MM.1S (cell line): ENCODE results near the gene PRTG.
"Not testable (repeated sequence)": the region's sequence is repeated elsewhere in the genome, so short reads cannot be mapped to it uniquely, and the experiment has no call there.

ENCODE experiments used
- DNase-seq: peaks from one replicate; pipeline ENCODE4 v3.0.0-alpha.2; 2015
- H2AFZ ChIP-seq: fragments of 300-600 bp; sonication (generic); 2 replicates; pipeline ENCODE4 v1.6.0; 2016; ENCODE audit warnings: antibody characterized with exemption, low read length
- H3F3A ChIP-seq: fragments of 300-600 bp; sonication (generic); 2 replicates; pipeline ENCODE4 v1.6.1; 2016; ENCODE audit warnings: mild to moderate bottlenecking, antibody characterized with exemption, low read length, moderate library complexity, mixed read lengths; ENCODE audit not compliant: insufficient read depth
- H3K27ac ChIP-seq: fragments of 300-600 bp; sonication (generic); 2 replicates; pipeline ENCODE4 v1.5.1; 2016; ENCODE audit warnings: mild to moderate bottlenecking, low read length
- H3K27me3 ChIP-seq: fragments of 300-600 bp; sonication (generic); replicated peaks from 2 replicates; pipeline ENCODE4 v1.6.0; 2016; ENCODE audit warnings: low read length; ENCODE audit not compliant: insufficient read depth
- H3K36me3 ChIP-seq: fragments of 300-600 bp; sonication (generic); replicated peaks from 2 replicates; pipeline ENCODE4 v1.6.1; 2016; ENCODE audit warnings: mild to moderate bottlenecking, low read length, mixed read lengths; ENCODE audit not compliant: insufficient read depth
- H3K4me1 ChIP-seq: fragments of 300-600 bp; sonication (generic); 2 replicates; pipeline ENCODE4 v1.6.1; 2016; ENCODE audit warnings: low read length, mixed read lengths
- H3K4me2 ChIP-seq: fragments of 300-600 bp; sonication (generic); 2 replicates; pipeline ENCODE4 v1.6.0; 2016; ENCODE audit warnings: low read depth, low read length
- H3K4me3 ChIP-seq: fragments of 300-600 bp; sonication (generic); 2 replicates; pipeline ENCODE4 v1.5.1; 2016; ENCODE audit warnings: low read length, mixed read lengths
- H3K79me2 ChIP-seq: fragments of 300-600 bp; sonication (generic); 2 replicates; pipeline ENCODE4 v1.6.1; 2016; ENCODE audit warnings: mixed run types, low read length, mixed read lengths
- H3K9ac ChIP-seq: fragments of 300-600 bp; sonication (generic); 2 replicates; pipeline ENCODE4 v1.6.1; 2016; ENCODE audit warnings: low read length, mixed read lengths
- H3K9me2 ChIP-seq: fragments of 300-600 bp; sonication (generic); replicated peaks from 2 replicates; pipeline ENCODE4 v1.6.1; 2016; ENCODE audit warnings: mild to moderate bottlenecking, low read length, mixed read lengths; ENCODE audit not compliant: insufficient read depth
- H3K9me3 ChIP-seq: fragments of 300-600 bp; sonication (generic); replicated peaks from 2 replicates; pipeline ENCODE4 v1.6.1; 2016; ENCODE audit warnings: mild to moderate bottlenecking, low read length, mixed read lengths; ENCODE audit not compliant: insufficient read depth
- H4K20me1 ChIP-seq: fragments of 300-600 bp; sonication (generic); 2 replicates; pipeline ENCODE4 v1.6.1; 2016; ENCODE audit warnings: mild to moderate bottlenecking, low read length, moderate library complexity, mixed read lengths; ENCODE audit not compliant: insufficient read depth
- EZH2 ChIP-seq: fragments of 300-600 bp; sonication (generic); optimal IDR thresholded peaks from 2 replicates; pipeline ENCODE3; 2017; ENCODE audit warnings: low read depth, mild to moderate bottlenecking, antibody characterized with exemption, low read length, mixed read lengths
- EZH2phosphoT487 ChIP-seq: fragments of 300-600 bp; sonication (generic); IDR thresholded peaks from 2 replicates; pipeline ENCODE4 v1.6.1; 2018; ENCODE audit warnings: antibody characterized with exemption, low read length
- TF ChIP-seq, protein P1 (sequence below): fragments of 300-600 bp; sonication (generic); IDR thresholded peaks from 2 replicates; pipeline ENCODE4 v1.5.1; 2016; ENCODE audit warnings: antibody characterized with exemption, low read length, mixed read lengths

PRTG gene

DNA sequence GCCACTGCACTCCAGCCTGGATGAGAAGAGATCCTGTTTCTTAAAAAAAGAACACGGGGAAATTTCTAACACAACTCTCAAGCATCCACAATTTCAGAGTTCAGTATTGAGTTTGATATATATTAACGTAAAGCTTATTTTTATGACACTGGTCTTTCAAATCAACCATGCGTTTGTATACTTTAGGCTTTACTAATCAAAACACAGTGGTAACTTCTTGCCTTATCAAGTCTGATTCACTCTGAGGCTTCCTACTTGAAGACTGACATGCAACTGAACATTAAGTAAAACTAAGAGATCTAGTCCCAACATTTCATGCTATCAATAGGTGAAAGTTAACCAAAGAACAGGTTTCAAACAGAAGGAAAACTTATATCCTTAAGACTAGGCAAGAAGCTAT, 46.7 kb downstream of the PRTG start:
- Histone ChIP-seq H3K9me2 (no peaks in the 10 kb centered on the region), H3K9me3 (no peaks in the 10 kb centered on the region), H3K4me1 (no peaks in the 10 kb centered on the region), H3K27ac (no peak overlapping the region), H2AFZ (no peak overlapping the region), H3K4me3 (no peak overlapping the region), H3F3A (no peaks in the 10 kb centered on the region), H3K4me2 (no peak overlapping the region), H3K79me2 (no peaks in the 10 kb centered on the region), H3K36me3 (no peaks in the 10 kb centered on the region), H3K27me3 (no peaks in the 10 kb centered on the region), H4K20me1 (no peaks in the 10 kb centered on the region), H3K9ac (no peak overlapping the region)
- TF ChIP-seq, protein P1, sequence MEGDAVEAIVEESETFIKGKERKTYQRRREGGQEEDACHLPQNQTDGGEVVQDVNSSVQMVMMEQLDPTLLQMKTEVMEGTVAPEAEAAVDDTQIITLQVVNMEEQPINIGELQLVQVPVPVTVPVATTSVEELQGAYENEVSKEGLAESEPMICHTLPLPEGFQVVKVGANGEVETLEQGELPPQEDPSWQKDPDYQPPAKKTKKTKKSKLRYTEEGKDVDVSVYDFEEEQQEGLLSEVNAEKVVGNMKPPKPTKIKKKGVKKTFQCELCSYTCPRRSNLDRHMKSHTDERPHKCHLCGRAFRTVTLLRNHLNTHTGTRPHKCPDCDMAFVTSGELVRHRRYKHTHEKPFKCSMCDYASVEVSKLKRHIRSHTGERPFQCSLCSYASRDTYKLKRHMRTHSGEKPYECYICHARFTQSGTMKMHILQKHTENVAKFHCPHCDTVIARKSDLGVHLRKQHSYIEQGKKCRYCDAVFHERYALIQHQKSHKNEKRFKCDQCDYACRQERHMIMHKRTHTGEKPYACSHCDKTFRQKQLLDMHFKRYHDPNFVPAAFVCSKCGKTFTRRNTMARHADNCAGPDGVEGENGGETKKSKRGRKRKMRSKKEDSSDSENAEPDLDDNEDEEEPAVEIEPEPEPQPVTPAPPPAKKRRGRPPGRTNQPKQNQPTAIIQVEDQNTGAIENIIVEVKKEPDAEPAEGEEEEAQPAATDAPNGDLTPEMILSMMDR, result no peak
- TF ChIP-seq EZH2 (no peak), EZH2phosphoT487 (no peak)
- no peak for DNase-seq

DNA sequence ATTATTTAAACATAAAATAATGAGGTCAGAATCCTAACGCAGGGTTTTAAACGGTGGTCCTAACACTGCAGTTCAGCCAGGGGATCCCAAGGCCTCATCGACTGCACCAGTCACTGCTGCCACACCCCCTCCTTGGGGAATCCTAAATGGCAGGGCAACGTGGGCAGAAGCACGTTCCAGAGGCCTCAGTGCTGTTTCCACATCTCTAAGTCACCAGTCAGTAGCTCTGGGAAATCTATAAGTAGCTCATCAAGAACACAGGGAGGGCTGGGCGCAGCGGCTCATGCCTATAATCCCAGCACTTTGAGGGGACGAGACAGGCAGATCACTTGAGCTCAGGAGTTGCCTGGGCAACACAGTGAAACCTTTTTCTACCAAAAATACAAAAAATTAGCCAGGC, 47.5 kb downstream of the PRTG start:
- no peak for DNase-seq
- Histone ChIP-seq H4K20me1 (no peaks in the 10 kb centered on the region), H3K36me3 (no peaks in the 10 kb centered on the region), H3K9me2 (no peaks in the 10 kb centered on the region), H3K79me2 (no peaks in the 10 kb centered on the region), H3K9ac (no peak overlapping the region), H3F3A (no peaks in the 10 kb centered on the region), H3K4me3 (no peak overlapping the region), H3K9me3 (no peaks in the 10 kb centered on the region), H3K27ac (no peak overlapping the region), H3K27me3 (no peaks in the 10 kb centered on the region), H3K4me1 (no peaks in the 10 kb centered on the region), H2AFZ (no peak overlapping the region), H3K4me2 (no peak overlapping the region)
- no peak for TF ChIP-seq EZH2phosphoT487
- TF ChIP-seq EZH2, result no peak
- TF ChIP-seq, protein P1, result no peak

DNA sequence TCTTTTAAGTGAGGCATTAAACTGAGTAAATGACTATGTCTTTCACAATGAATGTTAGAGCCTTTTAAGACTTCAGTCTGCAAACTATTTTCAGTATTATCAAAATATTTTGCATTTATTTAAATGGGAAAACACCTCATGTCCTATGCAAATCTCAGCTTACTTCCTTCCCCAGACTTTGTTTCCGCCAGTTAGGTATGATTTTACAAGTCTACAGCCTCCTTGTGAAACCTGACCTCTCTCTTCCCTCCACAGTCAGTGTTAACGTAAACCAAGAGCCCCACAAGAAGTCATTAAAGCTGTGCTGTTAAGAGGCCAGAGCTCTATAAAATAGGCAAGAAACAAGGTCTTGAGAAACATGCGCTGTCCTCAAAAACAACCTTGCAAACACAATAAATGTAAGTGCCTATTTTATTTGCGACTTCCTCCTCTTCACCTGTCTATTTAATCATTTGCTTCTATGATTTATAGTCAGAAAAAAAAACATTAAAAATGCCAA, 48.3 kb downstream of the PRTG start:
- Histone ChIP-seq H3K9me2 (no peaks in the 10 kb centered on the region), H3K4me2 (no peak overlapping the region), H3K4me3 (no peak overlapping the region), H3K36me3 (no peaks in the 10 kb centered on the region), H3F3A (no peaks in the 10 kb centered on the region), H3K9me3 (no peaks in the 10 kb centered on the region), H3K27ac (no peak overlapping the region), H4K20me1 (no peaks in the 10 kb centered on the region), H3K4me1 (no peaks in the 10 kb centered on the region), H3K9ac (no peak overlapping the region), H3K79me2 (no peaks in the 10 kb centered on the region), H2AFZ (no peak overlapping the region), H3K27me3 (no peaks in the 10 kb centered on the region)
- TF ChIP-seq, protein P1, result no peak
- TF ChIP-seq EZH2phosphoT487, result no peak
- no peak for TF ChIP-seq EZH2
- no peak for DNase-seq

DNA sequence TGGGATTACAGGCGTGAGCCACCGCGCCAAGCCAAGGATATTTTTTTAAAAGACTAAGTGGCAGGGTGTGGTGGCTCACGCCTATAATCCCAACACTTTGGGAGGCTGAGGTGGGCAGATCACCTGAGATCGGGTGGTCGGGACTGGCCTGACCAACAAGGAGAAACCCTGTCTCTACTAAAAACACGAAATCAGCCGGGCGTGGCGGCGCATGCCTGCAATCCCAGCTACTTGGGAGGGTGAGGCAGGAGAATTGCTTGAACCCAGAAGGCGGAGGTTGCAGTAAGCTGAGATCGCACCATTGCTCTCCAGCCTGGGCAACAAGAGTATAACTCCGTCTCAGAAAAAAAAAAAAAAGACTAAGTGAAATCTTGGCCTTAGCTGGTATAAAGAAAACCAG, 49.8 kb downstream of the PRTG start:
- not testable (repeated sequence) for H4K20me1 ChIP-seq, H3K79me2 ChIP-seq, H3K9me2 ChIP-seq, H3K9me3 ChIP-seq, DNase-seq, H3K4me2 ChIP-seq, H3K27me3 ChIP-seq, H3K27ac ChIP-seq, H3K4me1 ChIP-seq, H3K36me3 ChIP-seq, H3K4me3 ChIP-seq, H3F3A ChIP-seq, H3K9ac ChIP-seq, H2AFZ ChIP-seq
